Stimulated activated naive CD8-positive, alpha-beta T cell treated with anti-CD3 and anti-CD28 coated beads, Interleukin-15, Interleukin-2, amounts not matched to agents 100 ng/mL and 50 ng/mL, for 24 hours (primary cell): ENCODE results near the gene MTA3.

Experiments used
- H3K27ac Mint-ChIP-seq: one replicate; pipeline ENCODE4 v1.8.0; 2021; ENCODE audit warnings: mild to moderate bottlenecking, mixed read lengths
- H3K27me3 Mint-ChIP-seq: one replicate; pipeline ENCODE4 v1.8.0; 2021; ENCODE audit warnings: mixed read lengths
- H3K36me3 Mint-ChIP-seq: one replicate; pipeline ENCODE4 v1.8.0; 2021; ENCODE audit warnings: low read depth, mixed read lengths
- H3K4me1 Mint-ChIP-seq: one replicate; pipeline ENCODE4 v1.8.0; 2021; ENCODE audit warnings: low read depth, mixed read lengths
- H3K4me3 Mint-ChIP-seq: one replicate; pipeline ENCODE4 v1.8.0; 2021; ENCODE audit warnings: mild to moderate bottlenecking, mixed read lengths
- H3K9me3 Mint-ChIP-seq: one replicate; pipeline ENCODE4 v1.8.0; 2021; ENCODE audit warnings: mixed read lengths

MTA3 gene

DNA sequence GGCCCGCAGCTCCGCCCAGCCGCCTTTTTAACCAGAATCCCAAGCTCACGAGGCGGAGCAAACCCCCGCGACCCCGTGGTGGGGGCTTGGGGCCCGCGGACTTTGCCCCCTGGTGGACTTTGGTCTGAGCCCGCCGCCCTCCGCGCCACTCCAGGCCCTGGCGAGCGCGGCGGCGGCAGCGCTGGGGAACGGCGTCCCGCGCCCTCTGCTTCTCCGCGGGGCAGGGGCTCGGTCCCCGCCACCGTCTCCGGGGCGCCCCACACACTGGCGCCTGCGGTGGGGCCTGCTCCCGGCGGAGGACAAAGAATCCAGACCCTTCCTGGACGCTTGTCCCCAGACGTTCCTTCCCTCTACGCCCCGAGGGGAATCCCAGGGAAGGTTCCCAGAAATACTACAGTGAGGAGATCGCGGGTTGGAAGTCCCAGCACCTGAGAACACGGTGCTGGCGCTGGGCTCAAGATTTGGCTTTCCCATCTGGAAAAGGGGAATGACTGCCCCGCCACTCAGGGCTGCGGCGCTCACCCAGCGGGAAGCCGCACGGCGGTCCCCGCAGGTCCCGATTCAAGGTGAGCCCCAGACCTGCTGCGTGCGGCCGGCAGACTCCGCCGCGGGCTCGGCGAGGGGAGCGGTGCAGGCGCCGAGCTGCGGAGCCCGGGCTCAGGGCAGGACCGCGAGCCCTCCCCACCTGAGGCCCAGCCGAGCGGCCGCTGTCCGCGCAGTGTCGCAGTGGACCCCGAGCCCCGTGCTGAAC lies 224.3 kb downstream of the MTA3 start, which contains the start of gene HAAO:
HAAO (minus strand) TSS at position 1 of the 751 bp plus-strand sequence. CDS start 47 bp downstream, outside the sequence.
- no peaks in the 10 kb centered on the region for H3K9me3 Mint-ChIP-seq
- H3K4me3 Mint-ChIP-seq: peak within 1 kb of the TSS; percentile 83
- H3K27me3 Mint-ChIP-seq: peaks cover 34% of the 10 kb centered on the region
- peaks cover 64% of the 10 kb centered on the region for H3K4me1 Mint-ChIP-seq
- H3K36me3 Mint-ChIP-seq: no peaks in the 10 kb centered on the region
- H3K27ac Mint-ChIP-seq: peak within 1 kb of the TSS; percentile 52

DNA sequence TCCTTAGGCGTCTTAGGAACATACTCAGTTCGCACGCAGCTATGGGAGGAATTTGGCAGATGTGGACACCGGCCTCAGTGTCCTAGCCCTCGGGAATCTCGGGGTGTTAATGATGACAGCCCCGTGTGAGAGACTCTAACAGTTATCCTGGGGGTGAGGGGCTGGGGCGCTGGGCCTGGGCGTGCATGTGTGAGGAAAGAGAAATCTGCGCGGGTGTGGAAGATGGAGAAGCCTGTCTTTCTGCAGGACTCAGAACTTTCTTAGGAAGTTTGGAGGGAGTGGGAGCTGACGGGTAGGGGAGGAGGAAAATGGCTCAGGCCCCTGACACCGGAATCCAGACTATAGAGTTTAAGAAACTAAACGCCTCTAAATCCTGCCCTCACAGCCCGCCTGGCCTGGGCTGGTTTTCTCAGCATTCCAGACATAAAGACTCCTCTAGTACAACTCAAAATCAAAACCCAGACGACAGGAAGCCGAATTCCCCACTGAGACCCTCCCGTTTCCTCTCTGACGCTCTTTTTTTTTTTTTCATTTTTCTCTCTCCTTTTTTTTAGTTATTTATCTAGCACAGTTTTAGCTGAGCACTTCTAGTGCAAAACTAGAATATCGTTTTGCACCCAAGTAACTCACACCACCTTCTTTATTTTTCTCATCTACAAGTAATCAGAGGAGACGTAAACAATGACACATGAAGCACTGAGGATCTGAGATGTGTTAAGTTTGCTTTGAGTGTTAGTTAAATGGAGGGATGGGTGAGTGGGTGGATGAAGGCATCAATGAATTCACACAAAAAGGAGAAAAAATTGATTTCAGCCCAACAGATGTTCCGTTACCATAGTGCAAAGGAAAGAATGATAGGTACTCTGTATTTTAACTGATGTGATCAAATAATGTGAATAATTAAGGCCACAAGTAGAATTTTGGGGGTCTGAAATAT lies 225.2 kb downstream of the MTA3 start:
- peaks cover 58% of the 10 kb centered on the region for H3K4me1 Mint-ChIP-seq
- peak overlapping the region; percentile 8 for H3K27ac Mint-ChIP-seq
- H3K27me3 Mint-ChIP-seq: peaks cover 31% of the 10 kb centered on the region
- H3K36me3 Mint-ChIP-seq: no peaks in the 10 kb centered on the region
- peak overlapping the region; percentile 63 for H3K4me3 Mint-ChIP-seq
- H3K9me3 Mint-ChIP-seq: no peaks in the 10 kb centered on the region

DNA sequence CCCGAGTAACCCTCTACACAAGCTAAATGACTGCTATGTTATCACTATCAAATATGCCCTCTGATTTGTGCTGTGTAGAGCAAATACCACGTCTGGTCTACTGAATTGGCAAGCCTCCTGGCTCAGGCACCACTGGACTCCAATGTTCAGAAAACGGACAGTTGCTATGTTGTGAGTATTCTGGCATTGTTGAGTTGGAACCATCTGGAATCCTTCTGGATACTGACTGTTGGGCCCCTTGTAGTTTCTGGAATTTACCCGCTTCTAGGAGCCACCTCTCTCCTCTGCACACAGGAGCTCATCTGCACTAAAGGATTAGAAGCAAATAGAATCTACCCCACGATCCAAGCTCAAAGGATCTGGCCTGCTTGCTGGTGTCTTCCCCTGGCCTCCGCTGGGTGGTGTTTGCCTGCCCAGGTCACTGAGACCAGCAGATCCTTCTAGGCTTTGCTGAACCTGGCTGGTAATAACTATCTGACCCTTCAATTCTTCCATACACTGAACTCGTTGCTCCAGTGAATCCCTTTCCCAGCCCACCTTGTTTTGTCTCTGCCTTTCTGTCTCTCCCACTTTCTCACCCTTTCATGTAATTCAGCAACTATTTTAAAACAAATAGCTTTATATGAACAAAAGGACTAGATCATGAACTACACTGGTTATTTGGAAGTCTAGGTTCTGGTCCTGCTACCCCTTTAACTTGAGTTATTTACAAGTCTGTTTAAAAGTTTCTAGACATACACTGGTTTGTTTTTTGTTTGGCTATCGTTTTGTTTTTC lies 226.0 kb downstream of the MTA3 start:
- H3K27ac Mint-ChIP-seq: no peak overlapping the region
- H3K4me1 Mint-ChIP-seq: peaks cover 56% of the 10 kb centered on the region
- no peaks in the 10 kb centered on the region for H3K9me3 Mint-ChIP-seq
- H3K4me3 Mint-ChIP-seq: no peak overlapping the region
- no peaks in the 10 kb centered on the region for H3K36me3 Mint-ChIP-seq
- H3K27me3 Mint-ChIP-seq: peaks cover 29% of the 10 kb centered on the region

DNA sequence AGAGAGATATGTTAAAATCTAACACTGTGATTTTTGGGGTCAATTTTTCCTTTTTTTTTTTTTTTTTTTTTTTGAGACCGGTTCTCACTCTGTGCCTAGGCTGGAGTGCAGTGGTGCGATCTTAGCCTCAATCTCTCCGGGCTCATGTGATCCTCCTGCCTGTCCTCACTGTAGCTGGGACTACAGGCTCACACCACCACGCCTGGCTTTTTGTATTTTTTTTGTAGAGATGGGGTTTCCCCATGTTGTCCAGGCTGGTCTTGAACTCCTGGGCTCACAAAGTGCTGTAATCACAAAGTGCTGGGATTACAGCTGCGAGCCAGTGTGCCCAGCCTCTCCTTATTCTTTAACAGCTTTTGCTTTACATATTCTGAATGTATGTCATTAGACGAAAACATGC lies 226.8 kb downstream of the MTA3 start:
- Mint-ChIP-seq H3K4me3 (no peak overlapping the region), H3K36me3 (no peaks in the 10 kb centered on the region)

DNA sequence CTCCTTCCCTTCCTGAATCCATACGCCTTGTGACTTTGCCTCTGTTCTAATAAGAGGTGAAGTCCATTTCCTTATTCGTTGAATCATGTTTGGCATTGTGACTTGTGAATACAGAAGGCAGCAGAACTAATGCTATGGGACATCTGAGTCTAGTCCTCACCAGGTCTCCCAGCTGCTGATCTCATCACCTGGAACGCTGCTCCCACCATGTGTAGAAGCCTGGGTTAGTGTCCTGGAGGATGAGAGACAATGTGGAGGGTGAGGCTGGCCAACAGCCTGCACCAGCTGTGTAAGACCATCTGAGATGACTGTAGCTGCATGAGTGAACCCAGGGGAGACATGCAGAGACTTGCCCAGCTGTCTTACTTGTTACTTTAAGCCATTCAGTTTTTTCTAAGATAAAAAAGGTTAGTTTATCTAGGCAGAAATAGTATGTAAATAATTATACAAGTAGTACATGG lies 227.4 kb downstream of the MTA3 start:
- no peaks in the 10 kb centered on the region for H3K36me3 Mint-ChIP-seq
- H3K9me3 Mint-ChIP-seq: no peaks in the 10 kb centered on the region
- peak overlapping the region; percentile 76 for H3K27ac Mint-ChIP-seq
- H3K4me1 Mint-ChIP-seq: peaks cover 62% of the 10 kb centered on the region
- H3K27me3 Mint-ChIP-seq: peaks cover 23% of the 10 kb centered on the region
- H3K4me3 Mint-ChIP-seq: no peak overlapping the region

More for the DNA sequence above, 226.8 kb downstream of the MTA3 start:
- H3K9me3 Mint-ChIP-seq: no peaks in the 10 kb centered on the region
- no peak overlapping the region for H3K27ac Mint-ChIP-seq
- H3K4me1 Mint-ChIP-seq: peaks cover 56% of the 10 kb centered on the region
- H3K27me3 Mint-ChIP-seq: peaks cover 24% of the 10 kb centered on the region

DNA sequence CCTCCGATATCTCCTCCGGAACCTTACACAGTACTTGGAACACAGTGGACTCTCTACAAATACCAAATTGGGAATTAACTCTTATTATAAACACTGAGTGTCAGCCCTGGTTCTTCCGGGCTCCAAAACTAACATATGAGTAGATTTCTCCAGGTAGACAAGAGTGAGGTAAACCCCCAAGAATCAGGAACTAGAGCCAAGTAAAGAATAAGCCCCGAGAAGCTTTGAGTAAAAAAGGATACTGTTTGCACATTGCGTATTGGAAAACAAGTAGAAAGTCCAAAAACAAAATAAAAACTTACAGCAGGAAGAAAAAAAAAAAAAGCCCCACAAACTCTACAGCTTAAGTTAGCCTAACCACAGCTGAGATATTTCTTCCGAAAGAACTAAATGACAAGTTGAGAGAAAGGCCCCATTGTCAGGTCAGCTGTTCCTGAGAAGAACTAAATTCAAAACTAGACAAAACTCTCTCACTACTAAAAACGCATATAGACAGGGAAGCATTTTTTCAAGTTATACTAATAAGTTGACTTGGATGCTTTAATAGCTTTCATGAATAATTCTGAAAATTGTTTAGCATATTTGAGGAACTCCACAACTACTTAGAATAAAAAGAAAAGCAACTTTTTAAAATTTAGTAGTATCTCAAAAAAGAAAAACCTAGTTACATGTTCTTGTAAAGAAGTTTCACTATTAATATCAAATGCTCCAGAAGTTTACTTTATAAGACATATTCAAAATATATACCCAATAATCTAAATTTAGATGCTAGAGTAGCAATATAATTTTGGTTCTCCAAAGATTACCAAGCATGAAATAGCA lies 228.2 kb downstream of the MTA3 start:
- no peaks in the 10 kb centered on the region for H3K36me3 Mint-ChIP-seq
- peaks cover 60% of the 10 kb centered on the region for H3K4me1 Mint-ChIP-seq
- peak overlapping the region; percentile 53 for H3K27ac Mint-ChIP-seq
- no peak overlapping the region for H3K4me3 Mint-ChIP-seq
- no peaks in the 10 kb centered on the region for H3K9me3 Mint-ChIP-seq
- peaks cover 18% of the 10 kb centered on the region for H3K27me3 Mint-ChIP-seq

DNA sequence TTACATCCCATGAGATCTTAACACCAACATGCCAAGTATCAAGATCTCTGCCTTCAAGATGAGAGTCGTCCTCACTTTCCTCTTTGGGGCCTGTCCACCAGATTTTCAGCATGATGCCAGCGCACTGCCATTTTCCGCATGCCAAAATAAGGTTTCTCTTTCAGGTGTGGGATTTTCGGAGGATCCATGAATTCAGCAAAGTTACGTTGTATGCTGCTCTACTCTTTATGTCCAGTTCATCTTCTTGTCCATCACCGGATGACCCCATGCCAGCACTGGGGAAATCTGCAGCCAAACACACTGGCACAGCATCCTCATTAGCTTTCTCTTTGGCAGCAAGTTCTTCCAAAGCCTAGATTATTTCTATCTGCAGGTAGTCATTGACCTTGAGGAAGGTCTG lies 228.8 kb downstream of the MTA3 start:
- H3K9me3 Mint-ChIP-seq: no peaks in the 10 kb centered on the region
- H3K4me3 Mint-ChIP-seq: no peak overlapping the region
- no peak overlapping the region for H3K27ac Mint-ChIP-seq
- peaks cover 13% of the 10 kb centered on the region for H3K27me3 Mint-ChIP-seq
- no peaks in the 10 kb centered on the region for H3K36me3 Mint-ChIP-seq
- peaks cover 55% of the 10 kb centered on the region for H3K4me1 Mint-ChIP-seq

DNA sequence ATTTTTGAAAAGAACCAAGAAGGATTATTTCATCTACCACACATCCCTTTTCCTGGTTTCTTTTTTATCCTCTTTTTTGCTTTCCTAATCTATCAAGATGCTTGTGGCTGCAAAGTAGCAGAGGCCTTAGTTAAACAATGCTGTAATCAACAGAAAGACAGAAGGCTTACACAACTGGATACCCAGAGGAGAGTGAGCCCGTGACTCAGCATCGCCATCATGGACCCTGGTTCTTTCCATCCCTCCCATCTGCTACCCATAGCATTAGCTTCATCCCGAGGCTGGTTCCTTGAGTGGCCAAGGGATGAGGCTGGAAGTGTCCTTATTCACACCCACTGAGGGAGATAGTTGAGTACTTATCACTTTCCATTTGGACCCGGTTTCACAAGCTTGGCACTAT lies 231.4 kb downstream of the MTA3 start:
- no peaks in the 10 kb centered on the region for H3K36me3 Mint-ChIP-seq
- no peak overlapping the region for H3K4me3 Mint-ChIP-seq
- peaks cover 6% of the 10 kb centered on the region for H3K27me3 Mint-ChIP-seq
- H3K27ac Mint-ChIP-seq: no peak overlapping the region
- no peaks in the 10 kb centered on the region for H3K9me3 Mint-ChIP-seq
- peaks cover 35% of the 10 kb centered on the region for H3K4me1 Mint-ChIP-seq

DNA sequence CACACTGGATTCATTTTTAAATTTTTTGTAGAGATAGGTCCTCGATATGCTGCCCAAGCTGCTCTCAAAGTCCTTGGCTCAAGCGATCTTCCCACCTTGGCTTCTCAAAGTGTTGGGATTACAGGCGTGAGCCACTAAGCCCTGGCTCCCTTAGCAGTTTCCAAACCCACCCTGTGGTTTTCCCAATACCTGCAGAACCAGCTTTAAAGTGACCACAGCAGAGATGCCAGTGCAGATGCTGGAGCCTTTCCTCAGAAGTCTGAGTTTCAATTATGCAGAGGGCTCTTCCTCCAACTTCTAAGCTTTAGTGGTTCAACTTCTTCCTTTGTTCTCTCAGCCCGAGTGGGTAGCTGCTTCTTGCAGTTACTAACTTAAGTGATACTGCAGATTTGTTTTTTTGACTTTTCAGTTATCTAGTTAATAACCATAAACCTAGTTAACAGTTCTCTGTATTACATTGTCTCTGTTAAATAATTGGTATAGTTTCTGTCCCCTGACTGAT lies 232.1 kb downstream of the MTA3 start:
- peaks cover 32% of the 10 kb centered on the region for H3K4me1 Mint-ChIP-seq

DNA sequence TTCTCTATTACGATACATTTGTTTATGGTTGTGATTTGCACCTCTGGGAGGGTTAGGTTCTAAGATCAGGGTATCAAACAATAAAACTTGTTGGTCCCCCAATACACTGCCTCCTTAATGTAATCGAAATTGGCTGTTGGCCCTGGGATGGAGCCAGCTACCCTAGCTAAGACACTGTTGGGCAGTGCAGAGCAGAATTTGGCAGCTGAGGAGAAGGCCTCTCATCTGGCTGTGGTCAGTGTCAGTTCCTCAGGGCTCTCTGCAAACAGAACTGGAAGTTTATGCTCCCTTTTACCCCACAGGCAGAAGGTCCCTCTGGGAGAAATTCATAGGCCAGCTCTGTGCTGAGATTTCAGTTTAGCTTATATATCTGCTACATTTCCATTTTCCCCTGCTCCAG lies 232.5 kb downstream of the MTA3 start:
- H3K27me3 Mint-ChIP-seq: peaks cover 10% of the 10 kb centered on the region
- H3K27ac Mint-ChIP-seq: no peak overlapping the region
- no peaks in the 10 kb centered on the region for H3K36me3 Mint-ChIP-seq
- peaks cover 27% of the 10 kb centered on the region for H3K4me1 Mint-ChIP-seq
- no peak overlapping the region for H3K4me3 Mint-ChIP-seq
- H3K9me3 Mint-ChIP-seq: no peaks in the 10 kb centered on the region

More for the DNA sequence above, 232.1 kb downstream of the MTA3 start:
- Mint-ChIP-seq H3K9me3 (no peaks in the 10 kb centered on the region), H3K36me3 (no peaks in the 10 kb centered on the region), H3K27ac (no peak overlapping the region), H3K4me3 (no peak overlapping the region), H3K27me3 (peaks cover 8% of the 10 kb centered on the region)

DNA sequence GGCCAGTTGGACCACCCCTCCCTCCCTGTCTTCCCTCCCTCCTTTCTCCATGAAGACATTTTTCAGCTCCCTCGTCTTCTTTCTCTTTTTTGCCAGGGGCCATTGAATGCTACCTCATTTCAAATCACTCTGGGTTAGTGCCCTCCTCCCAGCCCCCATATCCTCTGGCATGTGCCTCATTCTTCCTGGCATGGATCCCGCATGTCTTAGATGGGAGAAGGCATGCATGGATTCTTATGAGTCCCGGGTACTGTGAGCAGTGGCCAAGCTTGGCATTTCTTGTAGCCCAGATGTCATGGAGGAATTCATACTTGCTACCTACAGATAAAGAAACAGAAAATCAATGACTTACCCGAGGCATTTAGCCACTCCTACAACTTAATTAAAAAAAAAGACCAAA lies 232.9 kb downstream of the MTA3 start:
- Mint-ChIP-seq H3K36me3 (no peaks in the 10 kb centered on the region), H3K4me3 (no peak overlapping the region), H3K27ac (no peak overlapping the region), H3K9me3 (no peaks in the 10 kb centered on the region), H3K27me3 (peaks cover 10% of the 10 kb centered on the region), H3K4me1 (peaks cover 23% of the 10 kb centered on the region)

DNA sequence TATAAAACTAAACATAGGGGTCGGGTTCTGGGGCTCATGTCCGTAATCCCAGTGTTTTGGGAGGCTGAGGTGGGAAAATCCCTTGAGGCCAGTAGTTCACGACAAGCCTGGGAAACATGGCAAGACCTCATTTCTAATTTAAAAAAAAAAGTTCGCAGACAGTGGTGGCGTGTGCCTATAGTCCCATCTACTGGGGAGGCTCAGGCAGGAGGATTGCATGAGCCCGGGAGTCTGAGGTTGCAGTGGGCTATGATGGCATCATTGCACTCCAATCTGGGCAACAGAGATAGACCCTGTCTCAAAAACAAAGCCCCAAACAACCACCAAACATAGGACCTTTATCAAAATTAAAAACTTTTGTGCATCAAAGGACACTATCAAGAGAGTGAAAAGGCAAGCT lies 233.7 kb downstream of the MTA3 start:
- Mint-ChIP-seq H3K4me3 (no peak overlapping the region), H3K36me3 (no peaks in the 10 kb centered on the region), H3K9me3 (no peaks in the 10 kb centered on the region), H3K27ac (no peak overlapping the region), H3K4me1 (peaks cover 16% of the 10 kb centered on the region), H3K27me3 (peaks cover 10% of the 10 kb centered on the region)

DNA sequence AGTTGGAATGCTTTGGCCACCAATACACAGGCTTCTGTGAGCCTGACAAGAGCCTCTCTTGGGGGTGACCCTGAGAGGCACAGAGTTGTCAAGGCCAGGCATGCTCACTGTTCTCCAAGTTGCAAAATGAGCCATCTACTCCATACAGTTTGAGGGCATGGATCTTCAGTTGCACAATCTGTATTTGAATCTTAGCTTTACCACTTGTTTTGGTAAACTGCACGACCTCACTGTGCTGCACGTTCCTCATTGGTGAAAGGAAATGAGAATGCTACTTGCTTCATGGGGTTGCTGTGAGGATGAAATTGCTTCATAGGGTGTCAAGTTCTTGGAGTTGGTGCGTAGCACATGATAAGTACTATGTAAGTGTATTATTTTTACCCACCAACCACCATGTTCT lies 235.9 kb downstream of the MTA3 start:
- Mint-ChIP-seq H3K27me3 (peaks cover 10% of the 10 kb centered on the region), H3K4me3 (no peak overlapping the region), H3K4me1 (peaks cover 12% of the 10 kb centered on the region), H3K27ac (no peak overlapping the region), H3K9me3 (no peaks in the 10 kb centered on the region), H3K36me3 (no peaks in the 10 kb centered on the region)

DNA sequence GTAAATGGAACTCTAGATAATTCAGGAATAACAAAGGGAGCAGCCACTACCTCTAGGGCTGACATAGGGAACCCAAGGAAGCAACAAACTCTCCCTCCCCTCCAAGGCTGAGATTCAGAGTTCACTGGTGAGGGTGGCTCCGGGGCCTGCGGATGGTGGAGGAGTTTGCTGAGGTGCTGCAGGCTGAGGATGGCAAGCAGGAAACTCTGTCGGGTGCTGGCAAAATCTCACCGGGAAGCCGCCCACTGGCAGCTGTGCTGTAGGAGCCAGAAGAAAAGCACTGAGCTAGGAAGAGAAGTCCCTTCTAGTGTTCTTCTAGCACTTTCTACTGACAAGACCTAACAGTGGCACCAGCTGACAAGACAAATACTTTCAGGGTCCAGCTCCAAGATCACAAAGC lies 236.5 kb downstream of the MTA3 start:
- H3K27me3 Mint-ChIP-seq: peaks cover 10% of the 10 kb centered on the region
- no peak overlapping the region for H3K4me3 Mint-ChIP-seq

More for the DNA sequence above, 236.5 kb downstream of the MTA3 start:
- Mint-ChIP-seq H3K36me3 (no peaks in the 10 kb centered on the region), H3K9me3 (no peaks in the 10 kb centered on the region), H3K27ac (no peak overlapping the region), H3K4me1 (peaks cover 16% of the 10 kb centered on the region)
